ENCODE data around the gene FANCB.

Gene FANCB

GRCh38 chrX:14832151-14832550 is 40.7 kb downstream of the FANCB start:
- DNase-seq = no peak

- DNase-seq = no peak
Observed at GRCh38 chrX:14829643-14830042, 43.2 kb downstream of the FANCB start.

- no peak for DNase-seq
Observed at GRCh38 chrX:14826319-14826718, 46.5 kb downstream of the FANCB start.

GRCh38 chrX:14825851-14826250 is 47.0 kb downstream of the FANCB start:
- no peak for DNase-seq

- DNase-seq = no peak
Observed at GRCh38 chrX:14819769-14820168, 53.1 kb downstream of the FANCB start.

- no peak for DNase-seq
Observed at GRCh38 chrX:14817571-14817970, 55.3 kb downstream of the FANCB start.

GRCh38 chrX:14802943-14803710 is 69.7 kb downstream of the FANCB start:
- DNase-seq = no peak

- DNase-seq = no peak
Observed at GRCh38 chrX:14801136-14801535, 71.7 kb downstream of the FANCB start.

- DNase-seq = no peak
Observed at GRCh38 chrX:14798805-14799397, 74.0 kb downstream of the FANCB start.

Data from NCI-H1105 treated with DMSO at 0.1 percent for 48 hours (cell line).